Gastroesophageal sphincter (tissue), 3 donors: Measurements from ENCODE around the gene CDHR4.

Experiments
- EP300 ChIP-seq: sonication (generic); formaldehyde crosslinking; IDR thresholded peaks from one replicate; pipeline ENCODE4 v1.6.1; 2017; ENCODE audit warnings: antibody characterized with exemption, mild to moderate bottlenecking
- TF ChIP-seq, protein P1 (sequence below), 4 experiments: fragments of 200-600 bp in 2 of 4; fragments of 450-650 bp in 2 of 4; sonication (generic) in 1 of 4; IDR thresholded peaks; one replicate each; pipeline ENCODE4 v1.5.1; 2017 to 2019; ENCODE audit warnings: antibody characterized with exemption in 4 of 4, mild to moderate bottlenecking in 2 of 4, moderate library complexity in 2 of 4

DNA sequence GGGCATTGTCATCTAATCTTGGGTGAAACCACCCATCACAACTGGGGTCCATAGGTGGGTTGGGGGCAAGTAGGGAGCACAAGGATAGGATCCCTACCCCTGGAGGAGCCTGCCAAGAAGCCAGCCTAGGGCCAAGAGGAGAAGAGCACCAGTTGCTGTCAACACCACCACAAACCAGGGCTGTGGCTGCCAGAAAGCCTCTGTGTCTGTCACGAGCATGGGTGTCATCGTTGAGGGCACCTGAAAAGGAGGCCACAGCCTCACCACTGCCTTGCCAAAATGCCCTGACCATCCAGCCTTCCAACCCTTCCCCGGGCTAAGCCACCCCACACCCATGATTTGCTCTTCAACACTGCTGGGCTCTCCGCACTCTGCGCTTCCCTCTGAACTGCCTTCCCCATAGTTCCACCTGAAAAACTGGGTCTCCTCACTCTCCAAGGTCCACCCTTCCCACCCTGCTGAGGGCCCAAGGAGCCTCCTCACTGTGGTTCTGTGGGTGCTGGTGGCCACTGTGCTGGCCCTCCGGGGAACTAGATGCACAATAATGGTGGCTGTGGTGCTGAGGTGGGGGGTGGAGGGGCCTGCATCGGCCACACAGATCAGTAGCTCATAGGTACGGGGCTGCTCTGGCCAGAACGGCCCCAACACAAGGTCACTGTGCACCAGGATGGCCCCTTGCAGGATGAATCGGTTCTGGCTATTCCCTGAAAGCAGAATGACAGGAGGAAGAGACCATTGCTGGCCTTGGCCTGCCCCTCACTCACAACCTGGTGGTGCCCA, 7.1 kb downstream of the CDHR4 start:
- TF ChIP-seq, protein P1, sequence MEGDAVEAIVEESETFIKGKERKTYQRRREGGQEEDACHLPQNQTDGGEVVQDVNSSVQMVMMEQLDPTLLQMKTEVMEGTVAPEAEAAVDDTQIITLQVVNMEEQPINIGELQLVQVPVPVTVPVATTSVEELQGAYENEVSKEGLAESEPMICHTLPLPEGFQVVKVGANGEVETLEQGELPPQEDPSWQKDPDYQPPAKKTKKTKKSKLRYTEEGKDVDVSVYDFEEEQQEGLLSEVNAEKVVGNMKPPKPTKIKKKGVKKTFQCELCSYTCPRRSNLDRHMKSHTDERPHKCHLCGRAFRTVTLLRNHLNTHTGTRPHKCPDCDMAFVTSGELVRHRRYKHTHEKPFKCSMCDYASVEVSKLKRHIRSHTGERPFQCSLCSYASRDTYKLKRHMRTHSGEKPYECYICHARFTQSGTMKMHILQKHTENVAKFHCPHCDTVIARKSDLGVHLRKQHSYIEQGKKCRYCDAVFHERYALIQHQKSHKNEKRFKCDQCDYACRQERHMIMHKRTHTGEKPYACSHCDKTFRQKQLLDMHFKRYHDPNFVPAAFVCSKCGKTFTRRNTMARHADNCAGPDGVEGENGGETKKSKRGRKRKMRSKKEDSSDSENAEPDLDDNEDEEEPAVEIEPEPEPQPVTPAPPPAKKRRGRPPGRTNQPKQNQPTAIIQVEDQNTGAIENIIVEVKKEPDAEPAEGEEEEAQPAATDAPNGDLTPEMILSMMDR (IDR thresholded peaks at IDR 0.05): no peak
- TF ChIP-seq EP300: no peak
